Activated T-cell treated with anti-CD3 and anti-CD28 coated beads, Interleukin-2, amount 50 U/mL, for 1 hour (primary cell): ENCODE data around the gene NNMT.

Source experiments
- DNase-seq: peaks from one replicate; pipeline ENCODE4 v3.0.0-alpha.2; 2020

NNMT gene

DNA sequence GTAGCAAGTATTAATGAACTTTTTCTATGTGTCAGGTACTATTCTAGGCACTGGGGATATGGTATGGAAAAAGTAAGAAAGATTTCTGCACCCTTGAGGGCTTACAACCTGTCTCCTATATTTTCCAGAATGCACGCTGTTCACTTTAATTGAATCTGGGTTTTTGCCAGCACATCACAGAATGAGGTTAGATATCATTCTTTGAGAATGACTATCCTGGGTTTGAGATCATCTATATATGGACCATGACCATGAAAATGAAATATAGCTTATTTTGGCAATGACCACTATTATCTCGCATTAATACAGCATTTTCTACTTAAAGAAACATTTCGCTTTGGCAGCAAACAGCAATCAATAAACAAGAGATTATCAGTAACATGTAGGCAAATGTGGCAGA, 57.2 kb downstream of the NNMT start:
- no peak for DNase-seq

DNA sequence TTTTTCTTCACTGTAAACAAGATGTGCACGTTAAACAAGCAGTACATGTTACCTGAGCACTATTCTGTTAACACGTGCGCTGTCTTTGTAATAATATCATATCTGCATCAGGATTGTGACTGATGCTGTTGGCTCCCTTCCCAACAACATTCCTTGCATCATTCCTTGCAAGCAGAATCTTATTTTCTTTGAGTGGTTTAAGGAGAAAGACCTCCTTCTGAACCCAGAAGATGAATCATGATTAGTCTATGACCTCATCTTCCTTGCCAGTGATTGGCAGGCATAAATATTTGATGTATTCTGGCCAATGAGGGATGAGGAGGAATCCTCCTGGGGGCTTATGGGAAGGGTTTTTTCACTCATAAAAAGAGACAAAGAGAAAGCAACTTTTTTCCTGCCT, 57.9 kb downstream of the NNMT start:
- no peak for DNase-seq

DNA sequence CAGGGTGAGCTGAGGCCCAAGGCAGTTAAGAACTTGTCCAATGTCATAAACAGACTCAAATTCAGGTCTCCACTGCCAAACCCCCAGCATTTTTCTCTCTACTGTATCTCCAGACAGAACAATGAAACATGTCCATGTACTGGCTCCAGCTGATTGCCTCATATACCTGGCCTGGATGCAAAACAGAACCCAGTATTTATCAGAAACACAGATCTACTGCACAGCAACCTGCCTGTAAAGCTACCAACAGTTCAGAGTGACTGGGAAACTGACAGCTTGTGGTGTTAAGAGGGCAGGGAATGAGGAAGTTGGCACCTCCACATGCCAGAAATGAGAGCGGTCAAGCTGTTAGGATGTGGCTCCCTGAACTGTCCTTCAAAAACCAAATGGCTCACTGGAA, 62.5 kb downstream of the NNMT start:
- DNase-seq, result no peak

DNA sequence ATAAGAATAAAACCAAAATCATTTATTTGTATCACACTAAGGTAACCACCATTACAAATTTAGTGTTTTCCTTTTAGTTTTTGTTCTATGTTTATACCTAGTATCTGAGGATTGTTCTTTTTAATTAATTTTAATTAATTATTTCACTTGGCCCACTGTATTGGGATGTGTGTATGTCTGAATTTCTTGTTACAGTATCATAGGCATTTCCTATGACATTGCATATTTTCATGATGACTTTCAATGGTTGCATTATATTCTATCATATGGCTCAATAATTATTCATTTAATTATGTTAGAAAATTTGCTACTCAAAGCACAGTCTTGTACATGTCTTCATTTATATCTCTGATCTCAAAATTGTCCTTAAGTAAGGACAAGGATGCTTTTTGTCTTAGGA, 63.1 kb downstream of the NNMT start:
- DNase-seq, result no peak

DNA sequence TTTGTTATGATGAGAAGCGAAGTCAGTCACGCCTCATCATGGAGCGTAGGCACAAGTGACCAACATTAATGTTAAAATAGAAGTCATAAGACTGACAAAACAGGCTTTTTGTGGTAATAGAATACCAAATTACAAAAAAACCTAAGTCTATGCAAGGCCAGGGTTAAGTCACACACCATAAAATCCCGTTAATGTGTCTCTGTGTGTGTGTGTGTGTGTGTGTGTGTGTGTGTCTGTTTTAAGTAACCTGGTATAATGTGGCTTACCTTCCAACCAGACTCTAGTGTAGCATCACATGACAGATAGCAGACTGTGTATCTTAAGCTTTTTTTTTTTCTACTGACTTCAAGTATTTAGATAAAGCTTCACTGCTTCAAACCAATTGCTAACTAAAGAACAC, 66.1 kb downstream of the NNMT start:
- DNase-seq, result no peak

DNA sequence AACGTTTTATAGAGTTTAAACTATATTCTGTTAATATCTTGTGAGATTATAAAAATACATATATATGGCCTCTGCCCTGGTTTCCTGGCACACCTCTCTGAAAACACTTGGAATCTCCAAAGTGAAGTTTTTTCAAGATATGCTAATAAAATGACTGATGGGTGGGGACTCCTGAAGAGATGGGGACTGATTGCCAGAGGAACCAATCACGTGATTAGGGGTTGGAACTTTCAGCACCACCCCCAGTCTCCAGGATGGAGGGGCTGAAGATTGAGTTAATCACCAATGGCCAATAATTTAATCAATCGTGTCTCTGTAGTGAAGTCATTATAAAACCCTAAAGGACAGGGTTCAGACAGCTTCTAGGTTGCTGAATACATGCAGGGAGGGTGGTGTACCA, 66.8 kb downstream of the NNMT start:
- no peak for DNase-seq
